NB4 (cell line): ENCODE results near the gene DZIP1.

ENCODE experiments used
- POLR2A ChIP-seq: IDR thresholded peaks from 2 replicates; pipeline ENCODE4 v1.6.1; 2011; ENCODE audit warnings: mild to moderate bottlenecking; ENCODE audit not compliant: insufficient read length; ENCODE audit errors: extremely low read depth
- TF ChIP-seq, protein P1 (sequence below): IDR thresholded peaks from one replicate; pipeline ENCODE4 v1.5.1; 2012; ENCODE audit warnings: low read depth, low read length

DNA sequence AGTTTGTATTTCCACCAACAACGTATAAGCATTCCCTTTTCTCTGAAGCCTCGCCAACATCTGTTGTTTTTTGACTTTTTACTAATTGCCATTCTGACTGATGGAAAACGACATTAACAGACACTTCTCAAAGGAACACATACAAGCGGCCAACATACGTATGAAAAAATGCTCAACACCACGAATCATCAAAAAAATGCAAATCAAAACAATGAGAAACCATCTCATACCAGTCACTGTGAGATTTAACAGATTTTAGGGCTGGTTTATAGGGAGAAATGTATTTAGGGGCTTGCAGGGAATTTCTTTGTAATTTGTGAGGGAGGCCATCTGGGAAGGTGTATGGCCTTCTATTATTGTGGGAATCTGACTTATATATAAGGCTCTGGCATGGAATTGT lies 2.8 kb upstream of the DZIP1 start:
- TF ChIP-seq, protein P1, sequence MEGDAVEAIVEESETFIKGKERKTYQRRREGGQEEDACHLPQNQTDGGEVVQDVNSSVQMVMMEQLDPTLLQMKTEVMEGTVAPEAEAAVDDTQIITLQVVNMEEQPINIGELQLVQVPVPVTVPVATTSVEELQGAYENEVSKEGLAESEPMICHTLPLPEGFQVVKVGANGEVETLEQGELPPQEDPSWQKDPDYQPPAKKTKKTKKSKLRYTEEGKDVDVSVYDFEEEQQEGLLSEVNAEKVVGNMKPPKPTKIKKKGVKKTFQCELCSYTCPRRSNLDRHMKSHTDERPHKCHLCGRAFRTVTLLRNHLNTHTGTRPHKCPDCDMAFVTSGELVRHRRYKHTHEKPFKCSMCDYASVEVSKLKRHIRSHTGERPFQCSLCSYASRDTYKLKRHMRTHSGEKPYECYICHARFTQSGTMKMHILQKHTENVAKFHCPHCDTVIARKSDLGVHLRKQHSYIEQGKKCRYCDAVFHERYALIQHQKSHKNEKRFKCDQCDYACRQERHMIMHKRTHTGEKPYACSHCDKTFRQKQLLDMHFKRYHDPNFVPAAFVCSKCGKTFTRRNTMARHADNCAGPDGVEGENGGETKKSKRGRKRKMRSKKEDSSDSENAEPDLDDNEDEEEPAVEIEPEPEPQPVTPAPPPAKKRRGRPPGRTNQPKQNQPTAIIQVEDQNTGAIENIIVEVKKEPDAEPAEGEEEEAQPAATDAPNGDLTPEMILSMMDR: no peak
- no peak for TF ChIP-seq POLR2A
